Measurements from ENCODE around the gene ZNF697.

DNA sequence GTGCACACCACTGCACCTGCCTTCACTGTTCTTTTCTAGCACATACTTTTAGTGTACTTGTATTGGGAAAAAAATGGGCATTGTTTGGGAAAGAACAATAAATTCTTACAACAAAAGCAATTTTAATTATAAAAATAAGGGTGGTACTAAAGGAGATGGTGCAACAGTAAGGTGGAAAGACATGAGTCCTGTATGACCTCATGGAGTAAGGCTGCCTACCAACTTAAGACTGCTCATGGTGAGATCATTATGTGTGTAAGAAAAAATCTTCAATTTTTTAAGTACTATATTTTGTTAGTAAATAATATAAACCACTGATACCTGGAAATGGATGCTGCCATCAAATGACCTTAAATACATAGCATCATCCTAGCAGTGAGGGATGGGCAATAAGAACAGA is 34.1 kb upstream of the ZNF697 start:
- no peak for TF ChIP-seq POLR2A (IDR thresholded peaks at IDR 0.05)
- TF ChIP-seq, protein P1, sequence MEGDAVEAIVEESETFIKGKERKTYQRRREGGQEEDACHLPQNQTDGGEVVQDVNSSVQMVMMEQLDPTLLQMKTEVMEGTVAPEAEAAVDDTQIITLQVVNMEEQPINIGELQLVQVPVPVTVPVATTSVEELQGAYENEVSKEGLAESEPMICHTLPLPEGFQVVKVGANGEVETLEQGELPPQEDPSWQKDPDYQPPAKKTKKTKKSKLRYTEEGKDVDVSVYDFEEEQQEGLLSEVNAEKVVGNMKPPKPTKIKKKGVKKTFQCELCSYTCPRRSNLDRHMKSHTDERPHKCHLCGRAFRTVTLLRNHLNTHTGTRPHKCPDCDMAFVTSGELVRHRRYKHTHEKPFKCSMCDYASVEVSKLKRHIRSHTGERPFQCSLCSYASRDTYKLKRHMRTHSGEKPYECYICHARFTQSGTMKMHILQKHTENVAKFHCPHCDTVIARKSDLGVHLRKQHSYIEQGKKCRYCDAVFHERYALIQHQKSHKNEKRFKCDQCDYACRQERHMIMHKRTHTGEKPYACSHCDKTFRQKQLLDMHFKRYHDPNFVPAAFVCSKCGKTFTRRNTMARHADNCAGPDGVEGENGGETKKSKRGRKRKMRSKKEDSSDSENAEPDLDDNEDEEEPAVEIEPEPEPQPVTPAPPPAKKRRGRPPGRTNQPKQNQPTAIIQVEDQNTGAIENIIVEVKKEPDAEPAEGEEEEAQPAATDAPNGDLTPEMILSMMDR (IDR thresholded peaks at IDR 0.05): no peak

Measured in testis (tissue), 2 donors.